ENCODE data around the gene CYREN. TPM values are rescaled to one million over a fixed set of nuclear protein-coding genes. Genes with fewer than 3 reads are reported as not detected.

The CYREN gene
- total and polyA plus RNA-seq, 9 of the 15 experiments (the other 6 are each of a cell fraction or from before 2014, with no cell fraction given) = 13.9 to 108 (median 88.8) TPM

GRCh38 chr7:135211946-135212685 lies 41.6 kb upstream of the CYREN start (continued):
- TF ChIP-seq, protein P1, sequence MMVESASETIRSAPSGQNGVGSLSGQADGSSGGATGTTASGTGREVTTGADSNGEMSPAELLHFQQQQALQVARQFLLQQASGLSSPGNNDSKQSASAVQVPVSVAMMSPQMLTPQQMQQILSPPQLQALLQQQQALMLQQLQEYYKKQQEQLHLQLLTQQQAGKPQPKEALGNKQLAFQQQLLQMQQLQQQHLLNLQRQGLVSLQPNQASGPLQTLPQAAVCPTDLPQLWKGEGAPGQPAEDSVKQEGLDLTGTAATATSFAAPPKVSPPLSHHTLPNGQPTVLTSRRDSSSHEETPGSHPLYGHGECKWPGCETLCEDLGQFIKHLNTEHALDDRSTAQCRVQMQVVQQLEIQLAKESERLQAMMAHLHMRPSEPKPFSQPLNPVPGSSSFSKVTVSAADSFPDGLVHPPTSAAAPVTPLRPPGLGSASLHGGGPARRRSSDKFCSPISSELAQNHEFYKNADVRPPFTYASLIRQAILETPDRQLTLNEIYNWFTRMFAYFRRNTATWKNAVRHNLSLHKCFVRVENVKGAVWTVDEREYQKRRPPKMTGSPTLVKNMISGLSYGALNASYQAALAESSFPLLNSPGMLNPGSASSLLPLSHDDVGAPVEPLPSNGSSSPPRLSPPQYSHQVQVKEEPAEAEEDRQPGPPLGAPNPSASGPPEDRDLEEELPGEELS (CRISPR knock-in tag; IDR thresholded peaks at IDR 0.05; ENCODE audit: borderline replicate concordance) = peak; percentile 52; the same call in 1 of the 2 replicates
- peak; percentile 27; the same call in 1 of the 2 replicates for TF ChIP-seq KLF1 (tag; IDR thresholded peaks at IDR 0.05)

DNA sequence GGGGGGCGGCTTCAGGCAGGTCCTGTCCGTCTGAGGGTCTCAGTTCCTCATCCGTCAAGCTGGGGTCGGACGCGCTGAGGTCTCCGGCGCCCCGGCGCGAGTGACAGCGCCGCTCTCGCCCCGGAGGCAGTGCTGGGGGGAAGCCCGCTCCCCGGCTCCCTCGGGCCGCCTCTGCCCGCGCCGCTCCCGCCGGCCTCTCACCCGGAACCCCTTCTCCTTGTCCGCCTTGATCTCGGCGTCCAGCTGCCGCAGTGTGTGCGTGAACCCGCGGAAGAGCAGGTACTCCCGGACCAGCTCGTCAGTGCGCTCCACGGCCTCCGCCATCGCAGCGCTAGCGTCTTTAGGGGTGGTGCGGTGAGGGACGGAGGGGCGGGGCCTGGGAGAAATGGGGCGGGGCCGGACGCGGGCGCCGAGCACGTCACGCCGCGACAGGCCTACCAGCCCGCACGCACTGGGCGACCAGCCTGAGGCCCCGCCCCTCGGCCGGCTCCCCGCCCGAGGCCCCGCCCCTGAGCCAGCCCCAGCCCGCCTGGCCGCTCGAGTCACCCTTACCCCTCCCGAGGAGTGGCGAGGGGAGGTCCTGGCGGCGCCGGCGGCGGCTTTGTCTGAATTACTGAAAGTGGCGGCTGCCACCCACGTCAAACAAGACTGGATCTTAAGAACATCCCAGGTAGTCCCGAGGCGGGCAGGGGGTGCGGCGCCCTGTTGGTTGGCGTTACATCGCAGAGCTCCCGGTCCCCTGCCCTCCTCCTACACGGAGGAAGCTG lies 40.9 kb upstream of the CYREN start, which contains the start of gene WDR91:
TSS of gene WDR91 (minus strand) at position 348 of the 767 bp plus-strand sequence. CDS start at position 324, 24 bp downstream.
- CTCF ChIA-PET (ENCODE audit: low intra/inter-chr PET ratio) = no interaction called here
- FAIRE-seq (peak; percentile 77), ATAC-seq (peak; percentile 94), DNase-seq (ENCODE audit: extremely low read depth in 1 of 4, low spot score in 3 of 4) (peak; percentile 98 to 100 (median 100))
- intact Hi-C loops (cut with micrococcal nuclease) (no loop called here), in situ Hi-C loops (cut with MboI) (no loop called here)
- Histone ChIP-seq H3K79me2 (ENCODE audit: control insufficient read depth, insufficient read depth, low read length) (no peaks in the 10 kb centered on the region), H3K4me3 (peak within 1 kb of the TSS; percentile 90), H3K9ac (ENCODE audit: insufficient read depth in 1 of 2, low read depth in 2 of 2, low read length in 2 of 2) (peak within 1 kb of the TSS; percentile 76 to 98), H3K4me2 (ENCODE audit: insufficient read depth, low read length) (peak within 1 kb of the TSS; percentile 100), H3K27ac (ENCODE audit: extremely low read depth, low read depth, low read length) (peak within 1 kb of the TSS; percentile 66), H4K20me1 (replicated peaks; ENCODE audit: control insufficient read depth, insufficient read depth, low read length) (no peaks in the 10 kb centered on the region), H3K27me3 (ENCODE audit: control insufficient read depth in 2 of 2, insufficient read depth in 2 of 2, low read length in 2 of 2) (no peaks in the 10 kb centered on the region; a peak in 1 of 5 replicates), H2AFZ (ENCODE audit: low read depth, low read length) (peak within 1 kb of the TSS; percentile 100), H3K4me1 (replicated peaks in 1 of 2; ENCODE audit: control insufficient read depth in 2 of 2, insufficient read depth in 2 of 2, low read length in 2 of 2) (peaks cover 16 to 27% of the 10 kb centered on the region in 2 experiments), H3K36me3 (ENCODE audit: control insufficient read depth, insufficient read depth, low read length) (no peaks in the 10 kb centered on the region), H3K9me3 (replicated peaks; ENCODE audit: control insufficient read depth, insufficient read depth, low read depth, low read length) (no peaks in the 10 kb centered on the region), H3K9me1 (ENCODE audit: control insufficient read depth, insufficient read depth, low read length) (no peaks in the 10 kb centered on the region)
- POLR2A ChIA-PET = interaction anchor here (0.8 to 2.0 kb wide), 6 partner anchors 13 to 224 kb away, joined by 3 to 6 read pairs (median 4); no protein-coding TSS in a partner anchor
- no TSS peak for BruUV-seq (replicated peaks)
- under 1% methylated on average over 56 of the region's 82 CpGs for WGBS (ENCODE audit: insufficient coverage, low coverage, missing lambda C conversion rate)
- no peak for TF ChIP-seq POLR2AphosphoS2 (IDR thresholded peaks at IDR 0.05; ENCODE audit: low read length)
- TF ChIP-seq RERE (CRISPR knock-in tag; IDR thresholded peaks at IDR 0.05; ENCODE audit: borderline replicate concordance) = 0 out of 2 replicates have a peak, but pooled peaks have one; percentile 44
